Loucy (cell line): ENCODE measurements around the gene PAX7.

Experiments used
- H2AFZ ChIP-seq: fragments of 200-600 bp; sonication (generic); 2 replicates; pipeline ENCODE4 v1.6.0; 2016; ENCODE audit warnings: antibody characterized with exemption, mild to moderate bottlenecking, low read length, moderate library complexity
- H3F3A ChIP-seq: fragments of 200-600 bp; 2 replicates; pipeline ENCODE4 v1.6.0; 2016; ENCODE audit warnings: antibody characterized with exemption, low read depth, mild to moderate bottlenecking
- H3K27me3 ChIP-seq: fragments of 200-600 bp; sonication (generic); 2 replicates; pipeline ENCODE4 v1.6.1; 2014; ENCODE audit warnings: low read length, mild to moderate bottlenecking; ENCODE audit not compliant: insufficient read depth, poor library complexity, severe bottlenecking
- H3K36me3 ChIP-seq: fragments of 200-600 bp; sonication (generic); 2 replicates; pipeline ENCODE4 v1.6.1; 2016; ENCODE audit warnings: low read length; ENCODE audit not compliant: insufficient read depth
- H3K4me1 ChIP-seq: fragments of 200-600 bp; sonication (generic); 2 replicates; pipeline ENCODE4 v1.5.1; 2014; ENCODE audit warnings: low read length, mild to moderate bottlenecking; ENCODE audit not compliant: insufficient read depth, poor library complexity, severe bottlenecking
- H3K4me2 ChIP-seq: fragments of 200-600 bp; sonication (generic); 2 replicates; pipeline ENCODE4 v1.6.0; 2014; ENCODE audit warnings: antibody characterized with exemption, low read length, low read depth, mild to moderate bottlenecking; ENCODE audit not compliant: poor library complexity, severe bottlenecking
- H3K4me3 ChIP-seq: fragments of 200-600 bp; sonication (generic); 2 replicates; pipeline ENCODE4 v1.5.1; 2014; ENCODE audit warnings: low read length, mild to moderate bottlenecking, mixed read lengths; ENCODE audit not compliant: poor library complexity, severe bottlenecking
- H3K79me2 ChIP-seq: fragments of 200-600 bp; sonication (generic); 2 replicates; pipeline ENCODE4 v1.6.1; 2014; ENCODE audit warnings: low read length; ENCODE audit not compliant: insufficient read depth
- H3K9ac ChIP-seq: fragments of 200-600 bp; sonication (generic); 2 replicates; pipeline ENCODE4 v1.6.0; 2014; ENCODE audit warnings: mild to moderate bottlenecking, low read depth, low read length, moderate library complexity; ENCODE audit not compliant: poor library complexity, severe bottlenecking
- H3K9me2 ChIP-seq: fragments of 200-600 bp; sonication (generic); replicated peaks from 2 replicates; pipeline ENCODE4 v1.6.1; 2016; ENCODE audit warnings: low read depth, low read length, mixed read lengths
- H3K9me3 ChIP-seq: fragments of 200-600 bp; sonication (generic); 2 replicates; pipeline ENCODE4 v1.6.1; 2014; ENCODE audit warnings: mild to moderate bottlenecking, antibody characterized with exemption, low read length, low read depth; ENCODE audit not compliant: insufficient read depth
- H4K20me1 ChIP-seq: fragments of 200-600 bp; sonication (generic); 2 replicates; pipeline ENCODE4 v1.6.0; 2014; ENCODE audit warnings: antibody characterized with exemption, low read length, mild to moderate bottlenecking; ENCODE audit not compliant: insufficient read depth, poor library complexity, severe bottlenecking
- EZH2phosphoT487 ChIP-seq: fragments of 200-600 bp; IDR thresholded peaks from 2 replicates; pipeline ENCODE4 v1.6.1; 2018; ENCODE audit warnings: antibody characterized with exemption, mild to moderate bottlenecking, moderate library complexity, borderline replicate concordance
- TF ChIP-seq, protein P1 (sequence below): fragments of 200-600 bp; sonication (generic); conservative IDR thresholded peaks from 2 replicates; pipeline ENCODE4 v1.5.1; 2014; ENCODE audit warnings: mild to moderate bottlenecking, antibody characterized with exemption, low read length

PAX7 gene

DNA sequence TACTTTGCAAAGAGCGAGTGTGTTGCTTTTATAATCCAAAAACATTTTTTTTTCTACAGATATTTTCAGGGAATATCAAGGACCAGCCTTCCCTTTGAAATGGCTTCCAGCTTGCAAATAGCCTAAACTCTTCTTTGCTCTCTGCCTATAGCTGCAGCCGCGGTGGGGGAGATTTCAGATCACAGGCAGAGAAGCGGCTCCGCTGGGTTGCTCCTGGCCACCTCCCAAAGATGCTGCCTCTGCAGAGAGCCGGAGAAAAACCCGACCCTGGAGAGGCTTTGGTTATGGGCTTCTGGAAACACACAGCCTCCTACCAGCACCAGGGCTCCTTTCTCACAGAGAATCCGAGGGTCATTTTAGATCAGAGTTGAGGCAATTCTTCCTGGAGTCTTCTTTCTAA lies 18.6 kb upstream of the PAX7 start:
- H3K4me1 ChIP-seq = no peaks in the 10 kb centered on the region

DNA sequence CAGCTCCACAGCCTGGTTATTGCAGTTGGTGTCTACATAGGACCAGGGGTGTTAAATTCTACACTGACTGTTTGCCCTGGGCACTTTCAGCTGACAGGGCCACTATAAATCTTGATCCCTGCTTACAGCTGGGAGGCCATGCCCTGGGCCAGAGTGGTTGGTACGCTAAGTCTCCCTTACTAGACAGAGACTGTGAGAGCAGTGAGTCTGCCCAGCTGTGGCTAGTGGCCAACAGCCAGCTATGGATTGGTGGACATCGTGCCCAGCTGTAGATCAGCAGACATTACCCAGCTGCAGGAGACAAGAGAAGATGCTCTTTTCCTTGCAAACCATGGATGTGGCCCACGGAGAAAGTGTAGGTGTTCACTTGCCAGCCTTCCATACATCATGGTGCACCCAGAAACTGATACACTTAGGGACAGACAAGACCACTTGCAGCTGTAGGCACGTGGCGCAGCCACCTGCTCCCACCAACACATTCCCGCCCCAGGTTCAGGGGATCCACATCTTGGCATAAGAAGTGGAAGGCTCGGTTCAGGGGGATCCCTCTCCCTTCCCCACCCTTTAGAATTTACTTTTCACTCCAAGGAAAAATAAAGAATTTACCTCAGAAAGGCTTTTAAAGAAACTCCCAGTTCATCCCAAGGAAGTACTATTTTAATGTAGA lies 16.4 kb upstream of the PAX7 start:
- TF ChIP-seq EZH2phosphoT487 = no peak
- TF ChIP-seq, protein P1, sequence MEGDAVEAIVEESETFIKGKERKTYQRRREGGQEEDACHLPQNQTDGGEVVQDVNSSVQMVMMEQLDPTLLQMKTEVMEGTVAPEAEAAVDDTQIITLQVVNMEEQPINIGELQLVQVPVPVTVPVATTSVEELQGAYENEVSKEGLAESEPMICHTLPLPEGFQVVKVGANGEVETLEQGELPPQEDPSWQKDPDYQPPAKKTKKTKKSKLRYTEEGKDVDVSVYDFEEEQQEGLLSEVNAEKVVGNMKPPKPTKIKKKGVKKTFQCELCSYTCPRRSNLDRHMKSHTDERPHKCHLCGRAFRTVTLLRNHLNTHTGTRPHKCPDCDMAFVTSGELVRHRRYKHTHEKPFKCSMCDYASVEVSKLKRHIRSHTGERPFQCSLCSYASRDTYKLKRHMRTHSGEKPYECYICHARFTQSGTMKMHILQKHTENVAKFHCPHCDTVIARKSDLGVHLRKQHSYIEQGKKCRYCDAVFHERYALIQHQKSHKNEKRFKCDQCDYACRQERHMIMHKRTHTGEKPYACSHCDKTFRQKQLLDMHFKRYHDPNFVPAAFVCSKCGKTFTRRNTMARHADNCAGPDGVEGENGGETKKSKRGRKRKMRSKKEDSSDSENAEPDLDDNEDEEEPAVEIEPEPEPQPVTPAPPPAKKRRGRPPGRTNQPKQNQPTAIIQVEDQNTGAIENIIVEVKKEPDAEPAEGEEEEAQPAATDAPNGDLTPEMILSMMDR = no peak
- Histone ChIP-seq H3K79me2 (no peaks in the 10 kb centered on the region), H3K4me3 (no peak overlapping the region), H3K9ac (no peak overlapping the region), H3K4me1 (no peaks in the 10 kb centered on the region), H3K9me2 (no peaks in the 10 kb centered on the region), H3F3A (no peaks in the 10 kb centered on the region), H3K27me3 (no peaks in the 10 kb centered on the region), H4K20me1 (no peaks in the 10 kb centered on the region), H2AFZ (no peak overlapping the region), H3K36me3 (no peaks in the 10 kb centered on the region), H3K4me2 (no peak overlapping the region), H3K9me3 (no peaks in the 10 kb centered on the region)

More for the DNA sequence above, 18.6 kb upstream of the PAX7 start:
- Histone ChIP-seq H3K79me2 (no peaks in the 10 kb centered on the region), H3K9me2 (no peaks in the 10 kb centered on the region), H3F3A (no peaks in the 10 kb centered on the region), H3K9ac (no peak overlapping the region), H3K36me3 (no peaks in the 10 kb centered on the region), H3K4me3 (no peak overlapping the region), H3K4me2 (no peak overlapping the region), H2AFZ (no peak overlapping the region), H3K27me3 (no peaks in the 10 kb centered on the region), H3K9me3 (no peaks in the 10 kb centered on the region), H4K20me1 (no peaks in the 10 kb centered on the region)
- TF ChIP-seq EZH2phosphoT487 = no peak
- TF ChIP-seq, protein P1 = no peak

DNA sequence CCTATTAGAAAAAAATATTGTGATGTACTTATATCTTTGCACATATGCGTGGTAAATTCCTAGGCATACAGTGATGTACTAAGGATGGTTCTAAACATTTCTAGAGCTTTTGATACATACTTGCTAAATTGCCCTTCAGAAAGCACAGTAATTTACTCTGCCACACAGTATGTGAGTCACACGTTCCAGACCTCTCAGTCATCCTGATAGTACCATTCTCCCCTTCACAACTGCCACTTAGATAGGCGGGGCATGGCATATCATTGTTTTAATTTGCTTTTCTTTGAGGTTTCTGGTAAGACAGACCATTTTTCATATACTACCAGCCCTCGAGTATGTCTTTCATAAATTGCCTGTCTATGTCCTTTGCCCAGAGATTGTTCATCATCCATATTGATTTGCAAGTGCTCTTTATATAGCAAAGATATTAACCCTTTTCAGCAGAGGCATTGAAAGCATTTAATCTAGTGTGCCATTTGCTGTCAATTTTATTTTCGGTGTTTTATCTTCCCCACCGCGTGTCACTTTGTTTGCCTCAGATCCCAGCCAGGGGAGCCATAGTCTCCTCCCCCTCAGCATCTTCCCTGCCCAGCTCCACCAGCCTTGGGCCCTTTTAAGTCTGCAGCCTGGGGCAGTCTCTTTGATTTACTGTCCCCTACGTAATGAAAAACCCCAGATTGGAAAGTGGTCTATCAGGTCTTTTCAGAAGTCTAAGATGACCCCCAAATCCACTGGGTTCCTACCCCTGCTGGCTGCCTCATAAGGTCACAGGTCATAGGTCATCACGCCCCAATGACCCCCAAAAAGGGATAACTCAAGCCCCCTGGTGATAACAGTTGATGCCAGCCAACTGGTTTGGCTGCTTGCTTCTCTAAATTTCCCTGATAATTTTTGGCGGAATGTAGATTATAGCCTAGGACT lies 11.8 kb upstream of the PAX7 start:
- TF ChIP-seq, protein P1 = no peak
- TF ChIP-seq EZH2phosphoT487 = no peak
- no peak overlapping the region for H2AFZ ChIP-seq
- no peaks in the 10 kb centered on the region for H3K9me3 ChIP-seq
- no peaks in the 10 kb centered on the region for H3F3A ChIP-seq
- H3K36me3 ChIP-seq = no peaks in the 10 kb centered on the region
- no peaks in the 10 kb centered on the region for H3K27me3 ChIP-seq
- no peak overlapping the region for H3K9ac ChIP-seq
- H3K9me2 ChIP-seq = no peaks in the 10 kb centered on the region
- H3K4me2 ChIP-seq = no peak overlapping the region
- no peaks in the 10 kb centered on the region for H4K20me1 ChIP-seq
- no peaks in the 10 kb centered on the region for H3K4me1 ChIP-seq
- no peak overlapping the region for H3K4me3 ChIP-seq
- no peaks in the 10 kb centered on the region for H3K79me2 ChIP-seq
